Panc1 (cell line): ENCODE measurements around the gene PCBP4. TPM values are rescaled to one million over a fixed set of nuclear protein-coding genes. Genes with fewer than 3 reads are reported as not detected.

Experiments used
- ATAC-seq: fragments of 200-7000 bp; cut with Tn5 transposase; 2 replicates; pipeline ENCODE4 v1.9.1; 2020; ENCODE audit warnings: mild to moderate bottlenecking, moderate library complexity
- BruUV-seq: library from RNA; stranded (reverse); fragments of 400-500 nt; replicated peaks from 2 replicates; lab custom pipeline; 2021; lab: Mats Ljungman, UMichigan
- CTCF ChIA-PET: fragments of 300-600 bp; sonication (Branson Sonifier 250); formaldehyde crosslinking; loops from one replicate; lab custom pipeline; 2022; ENCODE audit warnings: antibody characterized with exemption; lab: Charles Lee
- POLR2A ChIA-PET: fragments of 300-600 bp; sonication (Branson Sonifier 250); formaldehyde crosslinking; loops from one replicate; lab custom pipeline; 2022; ENCODE audit warnings: antibody characterized with exemption; lab: Charles Lee
- DNase-seq: peaks from one replicate; pipeline ENCODE4 v3.0.0-alpha.2; 2010; ENCODE audit warnings: low read depth, low spot score
- H3K27ac ChIP-seq: 2 replicates; pipeline ENCODE4 v1.5.1; 2011; ENCODE audit warnings: mild to moderate bottlenecking, low read length, inconsistent platforms
- H3K27me3 ChIP-seq: fragments of 200-500 bp; sonication (Bioruptor generic); 2 replicates; pipeline ENCODE4 v1.6.0; 2014; ENCODE audit warnings: low read length, inconsistent platforms; ENCODE audit not compliant: control insufficient read depth, insufficient read depth
- H3K36me3 ChIP-seq: fragments of 200-500 bp; sonication (Bioruptor generic); 2 replicates; pipeline ENCODE4 v1.5.1; 2014; ENCODE audit warnings: inconsistent platforms, mild to moderate bottlenecking, low read length, moderate library complexity; ENCODE audit not compliant: control insufficient read depth, insufficient read depth
- H3K4me1 ChIP-seq: 2 replicates; pipeline ENCODE4 v1.5.1; 2011; ENCODE audit warnings: inconsistent platforms, mild to moderate bottlenecking, low read length, moderate library complexity; ENCODE audit not compliant: control insufficient read depth, insufficient read depth
- H3K4me3 ChIP-seq, 2 experiments: 2 replicates each; pipeline ENCODE4 v1.5.1; 2011 to 2012; ENCODE audit warnings: low read depth in 2 of 2, low read length in 2 of 2, mild to moderate bottlenecking in 2 of 2, inconsistent platforms in 1 of 2, moderate library complexity in 1 of 2
- H3K9me3 ChIP-seq: fragments of 200-500 bp; sonication (Bioruptor generic); 2 replicates; pipeline ENCODE4 v1.5.1; 2014; ENCODE audit warnings: low read depth, mild to moderate bottlenecking, inconsistent platforms, low read length, moderate library complexity; ENCODE audit not compliant: control insufficient read depth, insufficient read depth
- POLR2AphosphoS5 ChIP-seq: IDR thresholded peaks from 2 replicates; pipeline ENCODE4 v1.6.1; 2012; ENCODE audit warnings: mild to moderate bottlenecking, low read depth, low read length, moderate library complexity
- SIN3A ChIP-seq: IDR thresholded peaks from 2 replicates; pipeline ENCODE4 v1.6.1; 2012; ENCODE audit warnings: low read depth, mild to moderate bottlenecking, low read length, moderate library complexity, borderline replicate concordance; ENCODE audit not compliant: insufficient read depth
- TCF7L2 ChIP-seq: IDR thresholded peaks from 2 replicates; pipeline ENCODE4 v1.6.1; 2011; ENCODE audit warnings: mild to moderate bottlenecking, low read depth, low read length, inconsistent platforms
- in situ Hi-C: cut with HindIII; loops from 2 replicates; pipeline ENCODE4 v1.10.0; 2016; ENCODE audit warnings: low sequenced_read_pairs, low pct_unique_long_range_greater_than_20kb
- intact Hi-C: fragments of 100-400 bp; cut with micrococcal nuclease; formaldehyde crosslinking; loops from one replicate; pipeline ENCODE4 v1.10.0; 2022; ENCODE audit not compliant: unreplicated experiment
- total RNA-seq: library from RNA; stranded (reverse); gene quantifications from one replicate; pipeline ENCODE4 v1.2.1, GENCODE V29; 2021; ENCODE audit not compliant: unreplicated experiment
- TF ChIP-seq, protein P1 (sequence below), 2 experiments: IDR thresholded peaks; 2 replicates each; pipeline ENCODE4 v1.6.1; 2011 to 2012; ENCODE audit warnings: low read depth in 2 of 2, control low read depth in 1 of 2, low read length in 1 of 2, mild to moderate bottlenecking in 1 of 2, moderate library complexity in 1 of 2; ENCODE audit not compliant: insufficient read depth in 1 of 2
- TF ChIP-seq, protein P2 (sequence below): fragments of 450-650 bp; IDR thresholded peaks from 2 replicates; pipeline ENCODE4 v1.5.1; 2017; ENCODE audit warnings: mild to moderate bottlenecking

The PCBP4 gene
- total RNA-seq, 1 experiment from 2014 or later, result 58.0 TPM

DNA sequence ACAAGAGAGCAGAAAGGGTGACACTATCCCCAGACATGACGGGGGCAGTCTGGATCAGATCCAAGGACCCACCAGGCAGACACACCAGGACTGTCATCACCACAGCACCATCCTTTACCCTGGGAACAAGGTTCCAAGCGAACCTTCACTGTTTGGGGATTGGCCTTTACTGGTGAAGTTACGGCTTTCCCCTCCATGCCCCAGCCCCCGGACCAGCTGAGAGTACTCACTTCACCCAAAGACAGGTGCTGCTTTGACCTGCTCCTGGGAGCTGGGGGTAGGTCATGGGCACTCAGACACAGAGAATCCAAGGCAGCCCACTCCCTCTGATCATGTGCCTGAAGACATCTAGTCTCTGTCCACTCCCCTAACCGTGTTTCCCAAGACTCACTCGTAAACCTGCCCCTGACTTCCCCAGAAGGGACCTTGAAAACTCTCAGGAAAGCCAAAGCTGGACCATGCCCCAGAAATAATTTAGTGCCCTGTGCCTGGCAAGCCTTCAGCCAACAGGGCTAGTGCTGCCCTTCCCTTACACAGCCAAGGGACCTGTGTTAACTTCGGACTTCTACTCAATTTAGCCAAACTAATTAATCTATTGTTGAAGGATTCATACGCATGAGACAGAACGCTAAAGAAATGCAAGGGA lies 28.4 kb downstream of the PCBP4 start:
- CTCF ChIA-PET, result no interaction called here
- DNase-seq (no peak), ATAC-seq (no peak)
- no TSS peak for BruUV-seq
- in situ Hi-C loops, result no loop called here
- POLR2A ChIA-PET, result no interaction called here
- peaks cover 7% of the 10 kb centered on the region; the same call in 1 of the 2 replicates for H3K4me1 ChIP-seq
- intact Hi-C loops, result no loop called here
- no peak overlapping the region for H3K27ac ChIP-seq
- no peaks in the 10 kb centered on the region for H3K27me3 ChIP-seq
- no peak for TF ChIP-seq TCF7L2
- no peak for TF ChIP-seq SIN3A
- TF ChIP-seq, protein P1, sequence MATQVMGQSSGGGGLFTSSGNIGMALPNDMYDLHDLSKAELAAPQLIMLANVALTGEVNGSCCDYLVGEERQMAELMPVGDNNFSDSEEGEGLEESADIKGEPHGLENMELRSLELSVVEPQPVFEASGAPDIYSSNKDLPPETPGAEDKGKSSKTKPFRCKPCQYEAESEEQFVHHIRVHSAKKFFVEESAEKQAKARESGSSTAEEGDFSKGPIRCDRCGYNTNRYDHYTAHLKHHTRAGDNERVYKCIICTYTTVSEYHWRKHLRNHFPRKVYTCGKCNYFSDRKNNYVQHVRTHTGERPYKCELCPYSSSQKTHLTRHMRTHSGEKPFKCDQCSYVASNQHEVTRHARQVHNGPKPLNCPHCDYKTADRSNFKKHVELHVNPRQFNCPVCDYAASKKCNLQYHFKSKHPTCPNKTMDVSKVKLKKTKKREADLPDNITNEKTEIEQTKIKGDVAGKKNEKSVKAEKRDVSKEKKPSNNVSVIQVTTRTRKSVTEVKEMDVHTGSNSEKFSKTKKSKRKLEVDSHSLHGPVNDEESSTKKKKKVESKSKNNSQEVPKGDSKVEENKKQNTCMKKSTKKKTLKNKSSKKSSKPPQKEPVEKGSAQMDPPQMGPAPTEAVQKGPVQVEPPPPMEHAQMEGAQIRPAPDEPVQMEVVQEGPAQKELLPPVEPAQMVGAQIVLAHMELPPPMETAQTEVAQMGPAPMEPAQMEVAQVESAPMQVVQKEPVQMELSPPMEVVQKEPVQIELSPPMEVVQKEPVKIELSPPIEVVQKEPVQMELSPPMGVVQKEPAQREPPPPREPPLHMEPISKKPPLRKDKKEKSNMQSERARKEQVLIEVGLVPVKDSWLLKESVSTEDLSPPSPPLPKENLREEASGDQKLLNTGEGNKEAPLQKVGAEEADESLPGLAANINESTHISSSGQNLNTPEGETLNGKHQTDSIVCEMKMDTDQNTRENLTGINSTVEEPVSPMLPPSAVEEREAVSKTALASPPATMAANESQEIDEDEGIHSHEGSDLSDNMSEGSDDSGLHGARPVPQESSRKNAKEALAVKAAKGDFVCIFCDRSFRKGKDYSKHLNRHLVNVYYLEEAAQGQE (IDR thresholded peaks at IDR 0.05; ENCODE audit: insufficient read depth in 1 of 2, low read depth in 2 of 2, low read length in 1 of 2), result no peak
- no peak for TF ChIP-seq POLR2AphosphoS5
- TF ChIP-seq, protein P2, sequence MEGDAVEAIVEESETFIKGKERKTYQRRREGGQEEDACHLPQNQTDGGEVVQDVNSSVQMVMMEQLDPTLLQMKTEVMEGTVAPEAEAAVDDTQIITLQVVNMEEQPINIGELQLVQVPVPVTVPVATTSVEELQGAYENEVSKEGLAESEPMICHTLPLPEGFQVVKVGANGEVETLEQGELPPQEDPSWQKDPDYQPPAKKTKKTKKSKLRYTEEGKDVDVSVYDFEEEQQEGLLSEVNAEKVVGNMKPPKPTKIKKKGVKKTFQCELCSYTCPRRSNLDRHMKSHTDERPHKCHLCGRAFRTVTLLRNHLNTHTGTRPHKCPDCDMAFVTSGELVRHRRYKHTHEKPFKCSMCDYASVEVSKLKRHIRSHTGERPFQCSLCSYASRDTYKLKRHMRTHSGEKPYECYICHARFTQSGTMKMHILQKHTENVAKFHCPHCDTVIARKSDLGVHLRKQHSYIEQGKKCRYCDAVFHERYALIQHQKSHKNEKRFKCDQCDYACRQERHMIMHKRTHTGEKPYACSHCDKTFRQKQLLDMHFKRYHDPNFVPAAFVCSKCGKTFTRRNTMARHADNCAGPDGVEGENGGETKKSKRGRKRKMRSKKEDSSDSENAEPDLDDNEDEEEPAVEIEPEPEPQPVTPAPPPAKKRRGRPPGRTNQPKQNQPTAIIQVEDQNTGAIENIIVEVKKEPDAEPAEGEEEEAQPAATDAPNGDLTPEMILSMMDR, result no peak
- H3K36me3 ChIP-seq, result no peaks in the 10 kb centered on the region; the same call in 1 of the 2 replicates
- no peak overlapping the region for H3K4me3 ChIP-seq
- H3K9me3 ChIP-seq, result no peaks in the 10 kb centered on the region

DNA sequence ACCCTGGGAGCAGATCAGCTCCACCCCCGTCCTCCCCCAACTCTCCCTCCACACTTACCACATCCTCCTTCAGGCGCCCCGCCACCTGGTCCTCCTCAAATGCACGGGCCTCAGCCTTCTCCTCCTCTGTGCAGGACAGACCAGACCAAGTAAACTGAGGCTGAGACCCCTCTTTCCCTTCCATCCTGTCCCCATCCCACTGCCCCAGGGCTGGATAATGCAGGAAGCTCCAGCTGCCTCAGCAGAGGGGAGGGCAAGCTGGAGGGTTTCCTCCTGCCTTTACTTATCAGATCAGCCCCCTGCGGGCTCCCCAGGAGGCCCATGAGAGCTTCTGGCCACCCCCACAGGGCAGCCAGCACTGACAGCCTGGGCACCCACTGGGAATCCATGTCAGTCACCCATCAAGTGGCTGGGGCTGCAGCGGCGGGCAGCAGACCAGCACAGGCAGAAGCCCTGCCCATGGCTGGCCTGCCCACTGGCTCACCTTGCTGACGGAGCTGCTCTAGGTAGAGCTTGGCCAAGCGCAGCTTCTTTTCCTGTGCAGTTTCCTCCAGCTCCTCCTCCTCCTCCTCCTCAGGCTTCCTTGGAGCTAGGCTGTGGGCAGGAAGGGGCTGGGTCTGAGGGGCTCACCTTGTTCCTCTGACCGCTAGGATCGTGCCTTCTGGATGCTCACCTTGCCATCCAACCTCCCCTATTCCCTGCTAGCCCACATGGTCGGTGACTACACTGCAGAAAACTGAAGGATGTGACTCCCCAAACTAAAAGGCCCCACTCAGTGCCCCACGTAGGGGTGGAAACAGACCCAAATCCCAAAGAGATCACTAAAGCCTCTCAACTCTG lies 29.4 kb downstream of the PCBP4 start:
- no TSS peak for BruUV-seq
- H3K9me3 ChIP-seq, result no peaks in the 10 kb centered on the region
- H3K4me3 ChIP-seq, result no peak overlapping the region
- intact Hi-C loops, result no loop called here
- in situ Hi-C loops, result no loop called here
- H3K27ac ChIP-seq, result no peak overlapping the region
- no peaks in the 10 kb centered on the region for H3K27me3 ChIP-seq
- no peak for ATAC-seq
- no peaks in the 10 kb centered on the region; the same call in 1 of the 2 replicates for H3K36me3 ChIP-seq
- ChIA-PET POLR2A (interaction anchor here (0.6 kb wide), 1 partner anchor 12 kb away, joined by 3 read pairs; no protein-coding TSS in a partner anchor), CTCF (interaction anchor here (0.6 kb wide), 1 partner anchor 1616 kb away, joined by 3 read pairs; no protein-coding TSS in a partner anchor)
- H3K4me1 ChIP-seq, result peaks cover 5% of the 10 kb centered on the region; the same call in 1 of the 2 replicates
- TF ChIP-seq, protein P2, result no peak
- no peak for TF ChIP-seq SIN3A
- TF ChIP-seq, protein P1 (IDR thresholded peaks at IDR 0.05; ENCODE audit: insufficient read depth in 1 of 2, low read depth in 2 of 2, low read length in 1 of 2), result no peak
- no peak for TF ChIP-seq TCF7L2
- no peak for TF ChIP-seq POLR2AphosphoS5
- no peak for DNase-seq
